Measurements from ENCODE around the gene TSPEAR.

The TSPEAR gene

GRCh38 chr21:44511219-44511937, 200.0 kb downstream of the TSPEAR start:
- no peak for DNase-seq (ENCODE audit: low read depth)
- H3K4me3 ChIP-seq (ENCODE audit: control insufficient read depth, low read depth, low read length): no peak overlapping the region
- TF ChIP-seq, protein P1, sequence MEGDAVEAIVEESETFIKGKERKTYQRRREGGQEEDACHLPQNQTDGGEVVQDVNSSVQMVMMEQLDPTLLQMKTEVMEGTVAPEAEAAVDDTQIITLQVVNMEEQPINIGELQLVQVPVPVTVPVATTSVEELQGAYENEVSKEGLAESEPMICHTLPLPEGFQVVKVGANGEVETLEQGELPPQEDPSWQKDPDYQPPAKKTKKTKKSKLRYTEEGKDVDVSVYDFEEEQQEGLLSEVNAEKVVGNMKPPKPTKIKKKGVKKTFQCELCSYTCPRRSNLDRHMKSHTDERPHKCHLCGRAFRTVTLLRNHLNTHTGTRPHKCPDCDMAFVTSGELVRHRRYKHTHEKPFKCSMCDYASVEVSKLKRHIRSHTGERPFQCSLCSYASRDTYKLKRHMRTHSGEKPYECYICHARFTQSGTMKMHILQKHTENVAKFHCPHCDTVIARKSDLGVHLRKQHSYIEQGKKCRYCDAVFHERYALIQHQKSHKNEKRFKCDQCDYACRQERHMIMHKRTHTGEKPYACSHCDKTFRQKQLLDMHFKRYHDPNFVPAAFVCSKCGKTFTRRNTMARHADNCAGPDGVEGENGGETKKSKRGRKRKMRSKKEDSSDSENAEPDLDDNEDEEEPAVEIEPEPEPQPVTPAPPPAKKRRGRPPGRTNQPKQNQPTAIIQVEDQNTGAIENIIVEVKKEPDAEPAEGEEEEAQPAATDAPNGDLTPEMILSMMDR (IDR thresholded peaks at IDR 0.05; ENCODE audit: control insufficient read depth, insufficient read depth, low read depth, low read length, missing control alignments): no peak

- DNase-seq (ENCODE audit: low read depth): no peak
- TF ChIP-seq, protein P1 (IDR thresholded peaks at IDR 0.05; ENCODE audit: control insufficient read depth, insufficient read depth, low read depth, low read length, missing control alignments): peak; percentile 82
- H3K4me3 ChIP-seq (ENCODE audit: control insufficient read depth, low read depth, low read length): no peak overlapping the region
Observed at GRCh38 chr21:44510508-44511218, 200.7 kb downstream of the TSPEAR start.

DNA sequence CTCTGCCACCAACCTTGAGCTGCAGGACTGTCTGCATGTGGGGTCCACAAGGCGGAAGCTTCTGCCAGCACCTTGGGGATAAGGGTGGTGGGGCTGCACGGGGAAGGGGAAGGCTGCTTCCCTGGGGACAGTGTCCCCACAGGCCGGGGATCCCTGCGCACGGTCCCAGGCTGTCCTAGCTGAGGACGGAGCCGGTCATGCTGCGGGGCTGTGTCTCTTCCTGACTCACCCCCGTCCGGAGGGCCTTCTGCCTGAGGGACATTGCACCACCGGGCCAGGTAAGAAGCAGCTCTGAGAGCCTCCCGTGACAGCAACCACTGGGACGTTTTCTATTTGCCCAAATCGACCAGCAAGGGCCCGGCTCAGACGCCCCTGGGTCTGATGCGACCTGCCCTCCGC, 201.3 kb downstream of the TSPEAR start:
- H3K4me3 ChIP-seq (ENCODE audit: control insufficient read depth, low read depth, low read length): no peak overlapping the region
- TF ChIP-seq, protein P1 (IDR thresholded peaks at IDR 0.05; ENCODE audit: control insufficient read depth, insufficient read depth, low read depth, low read length, missing control alignments): no peak

DNA sequence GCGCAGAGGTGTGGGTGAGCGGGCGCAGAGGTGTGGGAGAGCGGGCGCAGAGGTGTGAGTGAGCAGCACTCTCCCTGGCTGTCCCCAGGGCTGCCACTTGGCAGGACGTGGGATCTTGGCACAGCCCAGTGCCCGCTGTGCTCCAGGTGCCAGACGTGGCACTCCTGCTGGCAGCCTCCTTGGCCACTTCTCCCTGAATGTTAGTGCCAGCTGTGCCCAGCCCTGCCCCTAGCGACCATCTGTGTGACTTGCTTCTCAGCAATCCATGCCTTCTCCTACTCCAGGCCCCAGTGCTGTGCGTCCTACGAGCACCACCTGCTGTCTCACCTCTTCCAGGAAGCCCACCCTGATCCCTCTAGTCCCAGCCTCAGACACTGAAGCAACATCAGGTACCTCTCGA, 201.8 kb downstream of the TSPEAR start:
- no peak overlapping the region for H3K4me3 ChIP-seq (ENCODE audit: control insufficient read depth, low read depth, low read length)
- TF ChIP-seq, protein P1 (IDR thresholded peaks at IDR 0.05; ENCODE audit: control insufficient read depth, insufficient read depth, low read depth, low read length, missing control alignments): peak; percentile 38
- DNase-seq (ENCODE audit: low read depth): no peak

More for the DNA sequence above, 201.3 kb downstream of the TSPEAR start:
- no peak for DNase-seq (ENCODE audit: low read depth)

GRCh38 chr21:44508711-44509445, 202.5 kb downstream of the TSPEAR start:
- TF ChIP-seq, protein P1 (IDR thresholded peaks at IDR 0.05; ENCODE audit: control insufficient read depth, insufficient read depth, low read depth, low read length, missing control alignments): no peak
- no peak overlapping the region for H3K4me3 ChIP-seq (ENCODE audit: control insufficient read depth, low read depth, low read length)
- no peak for DNase-seq (ENCODE audit: low read depth)

GRCh38 chr21:44508426-44508710, 203.0 kb downstream of the TSPEAR start:
- H3K4me3 ChIP-seq (ENCODE audit: control insufficient read depth, low read depth, low read length): no peak overlapping the region
- no peak for DNase-seq (ENCODE audit: low read depth)
- TF ChIP-seq, protein P1 (IDR thresholded peaks at IDR 0.05; ENCODE audit: control insufficient read depth, insufficient read depth, low read depth, low read length, missing control alignments): no peak
